HuH-7 (cell line): ENCODE results near the gene POLR3GL.

Source experiments
- DNase-seq: peaks from one replicate; pipeline ENCODE4 v3.0.0; 2011; ENCODE audit warnings: low spot score

The POLR3GL gene

GRCh38 chr1:145949219-145949618 lies 15.3 kb upstream of the POLR3GL start:
- no peak for DNase-seq

GRCh38 chr1:145951526-145951925 lies 13.0 kb upstream of the POLR3GL start:
- DNase-seq, result no peak

DNA sequence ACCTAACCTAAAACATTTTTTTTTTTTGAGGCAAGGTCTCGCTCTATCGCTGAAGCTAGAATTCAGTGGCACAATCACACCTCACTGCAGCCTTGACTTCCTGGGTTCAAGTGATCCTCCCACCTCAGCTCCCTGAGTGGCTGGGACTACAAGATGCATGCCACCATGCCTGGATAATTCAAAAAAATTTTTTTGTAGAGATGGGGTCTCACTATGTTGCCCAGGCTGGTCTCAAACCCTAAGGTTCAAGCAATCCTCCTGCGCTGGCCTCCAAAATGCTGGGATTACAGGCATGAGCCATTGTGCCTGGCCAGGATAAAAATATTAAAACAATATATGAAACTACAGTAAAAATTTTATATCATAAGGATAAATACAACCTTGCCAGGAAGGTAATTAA lies 11.6 kb upstream of the POLR3GL start:
- no peak for DNase-seq

- DNase-seq, result no peak
Measured at GRCh38 chr1:145953861-145954260, 10.6 kb upstream of the POLR3GL start.

GRCh38 chr1:145955436-145955835 lies 9.1 kb upstream of the POLR3GL start:
- DNase-seq, result no peak

DNA sequence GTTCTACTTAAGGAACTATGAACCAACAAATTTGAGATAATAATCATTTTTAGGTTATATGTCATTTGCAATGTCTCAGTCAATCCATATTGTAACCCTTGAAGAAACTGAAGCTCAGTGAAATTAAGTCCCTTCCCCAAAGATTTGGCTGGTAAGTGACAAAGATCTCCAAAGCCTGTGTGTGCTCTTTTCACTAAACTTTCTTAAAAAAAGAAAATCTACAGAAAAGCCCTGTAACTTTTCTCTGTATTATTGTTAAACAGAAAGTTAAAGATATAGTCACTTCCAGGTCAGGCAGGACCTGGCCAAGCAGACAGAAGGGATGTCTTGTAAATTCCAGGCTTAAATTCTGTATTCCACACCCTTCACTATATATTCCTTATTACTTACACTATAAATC lies 8.1 kb upstream of the POLR3GL start:
- no peak for DNase-seq

DNA sequence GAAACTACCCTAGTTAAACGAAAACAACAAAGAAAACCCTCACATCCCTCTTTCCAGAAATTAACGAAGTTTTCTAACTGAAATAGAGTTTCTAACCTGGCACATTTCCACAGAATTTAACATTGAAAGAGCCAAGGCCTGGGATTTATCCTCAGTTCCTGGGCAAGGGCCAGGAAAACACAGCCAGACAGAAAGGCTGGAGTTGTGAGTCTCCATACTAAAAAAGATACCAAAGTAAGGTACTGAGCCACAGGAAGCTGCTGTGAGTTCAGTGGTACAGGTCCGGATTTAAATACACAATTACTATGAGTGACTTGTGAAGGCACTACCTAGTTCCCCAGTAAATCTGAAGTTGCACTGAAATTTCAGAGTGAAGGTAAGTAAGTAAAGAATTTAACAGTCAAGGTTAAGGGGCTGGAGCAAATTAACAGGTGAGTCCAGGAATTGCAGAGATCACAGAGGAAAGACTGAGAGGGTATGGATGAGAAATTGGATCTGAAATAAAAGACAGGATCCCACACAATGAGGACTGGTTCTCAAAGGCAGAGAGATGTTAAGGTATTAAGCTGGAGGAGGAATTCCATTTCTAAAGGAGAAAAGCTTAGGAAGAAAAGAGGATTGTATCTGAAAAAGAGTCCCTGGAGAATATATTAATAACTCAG lies 7.6 kb upstream of the POLR3GL start:
- DNase-seq, result no peak

DNA sequence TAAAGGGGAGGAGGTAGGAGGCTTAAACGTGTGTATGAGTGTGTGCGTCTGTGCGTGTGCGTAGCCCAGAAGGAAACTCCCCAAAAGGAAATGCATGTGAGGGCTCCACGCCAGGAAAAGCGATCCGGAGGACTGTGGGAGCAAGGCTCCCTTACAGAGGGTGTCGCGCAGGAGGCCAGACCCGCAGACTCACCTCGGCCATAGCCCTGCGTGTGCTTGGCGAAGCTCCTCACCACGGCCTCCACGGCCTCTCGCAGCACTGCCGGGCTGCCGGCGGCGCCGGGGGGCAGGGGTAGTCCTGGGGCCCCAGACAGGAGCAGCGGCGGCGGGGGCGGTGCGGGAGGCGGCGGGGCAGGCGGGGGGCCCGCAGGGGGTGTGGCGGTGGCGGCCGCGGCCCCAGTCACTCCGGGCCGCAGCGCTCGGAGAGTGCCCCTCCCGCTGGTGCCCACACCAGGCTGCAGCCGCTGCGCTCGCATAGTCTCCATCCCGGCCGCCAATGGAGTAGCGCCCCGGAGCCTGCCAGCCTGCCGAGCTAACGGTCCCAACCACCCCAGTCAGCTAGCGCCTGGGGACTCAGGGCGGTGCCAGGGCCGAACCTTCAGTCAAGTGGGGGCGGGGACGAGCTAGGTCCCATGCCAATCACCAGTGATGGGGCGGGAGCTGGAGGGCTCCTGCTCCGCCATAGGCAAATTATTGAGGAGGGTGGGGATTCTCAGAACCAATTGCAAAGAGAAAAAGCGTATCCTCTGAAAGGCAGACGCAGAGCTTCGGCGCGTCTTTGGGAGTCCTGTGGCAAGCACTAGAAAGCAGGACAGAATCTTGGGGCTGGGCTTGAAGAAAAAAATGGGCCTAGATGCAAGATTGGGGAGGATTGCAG lies 6.8 kb upstream of the POLR3GL start, which contains the start of gene LIX1L:
TSS of gene LIX1L (minus strand) at position 575 of the 877 bp plus-strand sequence. CDS start at position 485, 90 bp downstream.
- peak; percentile 94 for DNase-seq

DNA sequence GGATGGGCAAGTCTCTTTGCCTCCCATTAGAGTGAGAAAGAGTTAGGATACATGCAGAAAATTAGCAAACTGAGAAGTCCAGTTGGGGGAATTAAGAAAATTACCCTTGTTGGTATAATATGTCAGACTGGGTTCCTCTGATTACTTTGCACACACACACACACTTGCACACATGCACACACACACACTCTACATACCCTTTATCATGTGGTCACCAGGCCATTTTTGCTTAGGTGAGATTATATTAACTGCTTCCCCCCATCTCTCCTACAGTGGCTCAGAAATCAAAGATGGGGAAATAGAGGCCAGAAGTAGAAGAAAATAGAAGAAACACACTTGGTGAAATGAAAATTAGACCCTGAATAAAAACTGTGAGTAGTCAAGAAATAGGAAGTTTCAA lies 5.8 kb upstream of the POLR3GL start:
- DNase-seq, result no peak

DNA sequence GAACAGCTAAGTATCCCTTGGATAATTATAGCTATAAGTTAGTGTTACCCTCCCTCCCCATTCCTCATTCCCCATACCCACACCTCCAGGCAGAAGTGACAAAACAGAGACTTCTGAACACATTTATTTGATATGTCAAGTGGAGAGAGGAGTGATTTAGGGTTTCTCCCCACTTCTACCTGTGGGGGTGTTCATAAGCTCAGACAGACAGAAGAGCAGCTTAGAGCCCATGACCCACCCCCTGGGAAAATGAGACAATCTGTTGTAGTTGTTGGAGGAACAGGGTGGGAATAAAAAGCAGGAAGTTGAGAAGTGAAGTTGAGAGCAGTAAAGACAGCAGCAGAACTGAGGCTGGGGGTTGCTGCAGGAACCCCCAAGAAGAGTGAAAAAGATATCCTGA lies 5.2 kb upstream of the POLR3GL start:
- no peak for DNase-seq

DNA sequence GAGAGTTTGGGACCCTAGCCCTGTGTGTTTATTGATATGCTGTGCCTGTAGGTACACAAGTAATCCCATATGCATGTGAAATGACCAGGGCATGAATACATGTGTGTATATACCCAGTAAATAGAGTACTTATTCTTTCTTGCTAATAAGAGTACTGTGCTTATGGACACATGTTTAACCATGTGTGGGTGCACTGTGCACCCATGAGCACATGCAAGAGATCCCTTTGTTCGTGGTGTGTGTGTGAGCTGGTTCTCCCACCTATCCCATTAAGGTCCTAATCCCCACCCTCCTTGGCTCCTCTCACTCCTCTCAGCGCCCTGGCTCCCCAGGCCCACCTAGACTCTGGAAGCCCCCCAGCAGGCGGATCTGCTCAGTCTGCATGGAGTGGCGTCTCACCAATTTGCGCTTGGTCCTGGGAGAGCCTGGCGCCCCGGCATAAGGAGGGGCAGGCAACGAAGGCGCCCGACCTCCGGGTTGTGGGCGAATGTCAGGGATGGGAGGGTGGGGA lies 4.5 kb upstream of the POLR3GL start:
- no peak for DNase-seq

DNA sequence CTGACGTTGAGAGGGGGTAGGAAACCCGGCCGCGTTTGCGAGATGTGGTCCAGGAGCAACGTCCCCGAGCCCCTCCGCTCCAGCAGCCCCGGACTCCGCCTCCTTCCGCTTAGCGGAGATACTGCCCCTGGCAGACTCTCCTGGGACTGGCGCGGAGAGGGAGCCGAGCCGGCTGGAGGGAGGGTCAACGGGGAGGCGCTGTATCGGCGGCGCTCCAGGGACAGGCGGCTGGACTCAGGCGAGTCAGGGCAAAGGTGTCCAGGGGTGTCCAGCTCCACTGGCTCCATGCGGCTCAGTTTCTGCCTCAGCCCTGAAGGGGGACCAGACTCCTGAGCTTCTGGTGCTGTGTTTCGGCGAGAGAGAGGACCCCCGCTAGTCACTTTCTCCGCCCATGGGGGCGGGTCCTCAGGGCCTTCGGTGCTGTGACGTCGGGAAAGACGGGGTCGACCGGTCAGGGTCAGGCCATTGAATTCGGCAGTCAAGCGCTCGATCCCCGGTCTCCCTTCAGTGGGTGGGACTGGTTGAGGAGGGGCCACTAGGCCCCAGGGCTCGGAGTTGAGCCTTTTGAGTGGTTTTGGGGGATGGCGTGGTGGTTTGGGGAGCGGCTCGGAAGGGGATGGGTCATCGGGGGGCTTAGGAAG lies 3.9 kb upstream of the POLR3GL start:
- DNase-seq, result peak; percentile 86

GRCh38 chr1:145961109-145961424 lies 3.4 kb upstream of the POLR3GL start:
- DNase-seq, result no peak

DNA sequence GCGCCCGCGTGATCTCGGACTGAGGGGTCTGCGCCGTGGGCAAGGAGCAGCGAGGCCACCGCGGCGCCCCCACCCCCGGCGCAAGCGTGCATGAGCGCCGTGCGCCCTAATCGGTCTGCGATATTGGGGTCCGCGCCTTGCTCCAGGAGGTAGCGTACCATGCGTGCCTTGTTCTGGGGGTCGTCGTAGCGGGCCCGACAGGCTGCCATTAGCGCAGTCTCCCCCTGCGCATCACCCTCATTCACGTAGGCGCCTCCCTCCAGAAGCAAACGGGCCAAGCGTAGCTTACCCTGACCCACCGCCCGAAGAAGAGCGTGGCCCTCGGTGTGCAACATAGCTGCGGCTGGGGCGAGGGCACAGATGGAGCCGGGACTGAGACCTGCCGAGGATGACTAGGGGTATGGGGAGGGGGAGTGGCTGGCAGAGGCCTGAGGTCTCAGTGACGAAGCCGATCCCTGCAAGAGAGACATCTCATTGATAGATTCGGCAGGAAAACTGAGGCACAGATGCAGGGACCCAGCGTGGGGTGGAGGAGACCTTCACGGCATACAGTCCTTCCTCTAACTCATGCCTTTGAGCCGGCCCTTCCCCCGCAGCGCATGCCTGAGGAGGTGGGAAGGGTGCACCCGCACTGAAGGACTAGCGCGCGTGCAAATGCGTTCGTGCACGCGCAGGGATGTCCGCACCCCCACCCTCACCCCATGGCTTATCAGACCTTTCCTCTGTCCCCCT lies 2.9 kb upstream of the POLR3GL start:
- DNase-seq, result no peak

GRCh38 chr1:145962157-145963102 lies 2.1 kb upstream of the POLR3GL start:
- DNase-seq, result no peak

DNA sequence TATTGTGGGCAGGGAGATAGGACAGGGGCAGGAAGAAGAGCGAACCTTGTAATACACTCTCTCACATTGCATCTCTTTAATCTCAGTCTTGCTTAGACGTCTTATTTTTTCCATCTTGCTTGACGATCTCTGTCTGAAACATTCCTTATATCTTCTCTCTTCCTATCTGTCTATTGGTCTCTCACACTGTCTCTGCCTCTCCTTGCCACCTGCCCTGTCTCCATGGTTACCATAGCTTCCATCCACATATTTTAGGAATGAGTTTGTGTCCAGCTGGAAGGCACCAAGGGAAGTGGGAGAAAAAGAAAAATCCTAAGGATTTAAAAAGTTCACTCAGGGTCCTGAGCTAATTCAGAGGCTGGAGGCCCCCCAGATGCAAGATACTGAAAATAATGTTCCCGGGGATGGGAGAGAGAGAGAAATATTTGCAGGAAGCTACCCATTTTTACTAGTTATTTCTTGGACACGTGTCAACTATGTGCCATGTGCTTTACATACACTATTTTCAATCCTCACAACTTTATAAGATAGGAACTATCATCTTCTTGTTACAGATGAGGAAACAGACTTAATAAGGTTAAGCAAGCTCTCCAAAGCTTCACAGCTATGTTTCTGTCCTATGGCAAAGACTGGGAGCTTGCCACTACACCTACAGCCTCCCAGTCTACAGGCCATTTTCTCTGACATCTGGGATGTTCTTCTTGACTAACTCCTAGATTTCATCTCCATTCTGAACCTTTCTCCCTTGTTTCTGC lies 1.0 kb upstream of the POLR3GL start:
- no peak for DNase-seq

- no peak for DNase-seq
Measured at GRCh38 chr1:145965119-145965744, 742 bp downstream of the POLR3GL start.

DNA sequence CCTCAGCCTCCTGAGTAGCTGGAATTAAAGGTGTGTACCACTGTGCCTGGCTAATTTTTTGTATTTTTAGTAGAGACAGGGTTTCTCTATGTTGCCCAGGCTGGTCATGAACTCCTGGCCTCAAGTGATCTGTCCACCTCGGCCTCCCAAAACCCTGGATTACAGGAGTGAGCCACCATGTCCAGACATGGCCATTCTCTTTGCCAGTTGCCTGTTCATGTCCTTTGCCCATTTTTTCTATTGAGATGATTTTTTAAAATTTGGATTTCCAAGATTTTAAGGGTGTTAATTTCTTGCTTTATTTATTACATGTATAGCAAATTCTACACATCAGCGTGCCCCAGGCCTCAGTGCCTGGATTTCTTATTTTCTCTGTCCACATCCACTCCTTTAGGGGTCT lies 2.8 kb downstream of the POLR3GL start:
- no peak for DNase-seq

DNA sequence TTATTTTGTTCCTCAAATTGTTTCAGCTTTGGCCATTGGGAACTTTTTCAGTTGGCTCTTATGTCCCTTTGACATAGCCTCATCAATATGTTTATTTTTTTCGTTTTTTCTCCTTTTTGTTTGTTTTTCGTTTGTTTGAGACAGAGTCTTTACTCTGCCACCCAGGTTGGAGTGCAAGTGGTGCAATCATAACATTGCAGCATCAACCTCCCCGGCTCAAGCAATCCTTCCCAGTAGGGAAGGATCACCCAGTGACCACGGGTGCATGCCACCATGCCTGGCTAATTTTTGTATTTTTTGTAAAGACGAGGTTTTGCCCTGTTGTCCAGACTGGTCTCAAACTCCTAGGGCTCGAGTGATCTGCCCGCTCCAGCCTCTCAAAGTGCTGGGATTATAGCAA lies 8.1 kb downstream of the POLR3GL start:
- DNase-seq, result no peak

DNA sequence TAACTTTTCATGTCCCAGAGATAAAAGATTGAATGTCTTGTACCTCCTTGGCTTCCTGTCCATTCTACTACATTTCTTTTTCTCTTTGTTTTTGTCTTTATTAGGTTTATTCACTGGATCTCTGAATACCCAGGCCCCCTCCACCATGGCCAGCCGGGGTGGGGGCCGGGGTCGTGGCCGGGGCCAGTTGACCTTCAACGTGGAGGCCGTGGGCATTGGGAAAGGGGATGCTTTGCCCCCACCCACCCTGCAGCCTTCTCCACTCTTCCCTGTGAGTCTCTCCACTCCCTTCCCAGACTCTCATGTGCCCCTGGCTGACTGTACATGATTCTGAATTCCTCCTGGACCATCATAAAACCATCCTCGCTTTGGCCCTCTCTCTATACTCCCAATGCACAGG lies 10.2 kb downstream of the POLR3GL start:
- DNase-seq, result no peak
